Fibroblast of the aortic adventitia (primary cell): ENCODE measurements around the gene CLEC16A. TPM values are rescaled to one million over a fixed set of nuclear protein-coding genes. Genes with fewer than 3 reads are reported as not detected.

Experiments used
- DNase-seq: peaks from one replicate; pipeline ENCODE4 v3.0.0-alpha.2; 2010; ENCODE audit warnings: low read depth
- H3K4me3 ChIP-seq: 2 replicates; pipeline ENCODE4 v1.5.1; 2011; ENCODE audit warnings: low read depth, mild to moderate bottlenecking, control low read depth, low read length, moderate library complexity
- CTCF ChIP-seq: IDR thresholded peaks from 2 replicates; pipeline ENCODE4 v1.5.1; 2011; ENCODE audit warnings: mild to moderate bottlenecking, low read length, control low read depth, inconsistent platforms; ENCODE audit not compliant: insufficient read depth
- total RNA-seq: library from RNA; depleted of rRNA; stranded (reverse); fragments of >200 nt; gene quantifications from 2 replicates; pipeline ENCODE4 v1.2.3, GENCODE V29; 2012; ENCODE audit warnings: low replicate concordance

Gene CLEC16A
- total RNA-seq, 1 donor = 16.3 TPM

- TF ChIP-seq CTCF = no peak
- H3K4me3 ChIP-seq = no peak overlapping the region
- DNase-seq = no peak
These were observed 208.4 kb downstream of the CLEC16A start for GRCh38 chr16:11152677-11153331.

GRCh38 chr16:11155284-11155806 lies 211.0 kb downstream of the CLEC16A start:
- TF ChIP-seq CTCF = no peak
- H3K4me3 ChIP-seq = no peak overlapping the region
- peak; percentile 91 for DNase-seq

GRCh38 chr16:11156401-11156800 lies 212.0 kb downstream of the CLEC16A start:
- no peak for DNase-seq
- H3K4me3 ChIP-seq = no peak overlapping the region
- no peak for TF ChIP-seq CTCF

- no peak for TF ChIP-seq CTCF
- no peak overlapping the region for H3K4me3 ChIP-seq
- DNase-seq = no peak
These were observed 212.8 kb downstream of the CLEC16A start for GRCh38 chr16:11157143-11157542.

GRCh38 chr16:11158018-11158417 lies 213.7 kb downstream of the CLEC16A start:
- no peak overlapping the region for H3K4me3 ChIP-seq
- no peak for TF ChIP-seq CTCF
- DNase-seq = no peak

- no peak for DNase-seq
- TF ChIP-seq CTCF = no peak
- H3K4me3 ChIP-seq = no peak overlapping the region
These were observed 214.9 kb downstream of the CLEC16A start for GRCh38 chr16:11159282-11159681.

GRCh38 chr16:11160676-11161115 lies 216.3 kb downstream of the CLEC16A start:
- TF ChIP-seq CTCF = no peak
- DNase-seq = no peak
- H3K4me3 ChIP-seq = no peak overlapping the region
